Caco-2 (cell line): Measurements from ENCODE around the gene UNC5A. TPM values are rescaled to one million over a fixed set of nuclear protein-coding genes. Genes with fewer than 3 reads are reported as not detected.

Source experiments
- BruUV-seq: library from RNA; stranded (reverse); fragments of 400-500 nt; replicated peaks from 2 replicates; lab custom pipeline; 2021; lab: Mats Ljungman, UMichigan
- CTCF ChIA-PET: fragments of 300-600 bp; sonication (Branson Sonifier 250); formaldehyde crosslinking; loops from one replicate; lab custom pipeline; 2022; ENCODE audit warnings: antibody characterized with exemption; lab: Charles Lee
- POLR2A ChIA-PET: fragments of 300-600 bp; sonication (Branson Sonifier 250); formaldehyde crosslinking; loops from one replicate; lab custom pipeline; 2022; ENCODE audit warnings: antibody characterized with exemption; lab: Charles Lee
- DNase-seq, 2 experiments: peaks; one replicate each; pipeline versions ENCODE4 v3.0.0 to v3.0.0-alpha.2; 2020 to 2022
- H3K27me3 ChIP-seq: replicated peaks from 2 replicates; pipeline ENCODE4 v1.6.0; 2011; ENCODE audit warnings: low read length; ENCODE audit not compliant: control insufficient read depth, insufficient read depth
- H3K36me3 ChIP-seq: 2 replicates; pipeline ENCODE4 v1.5.1; 2011; ENCODE audit warnings: low read length; ENCODE audit not compliant: control insufficient read depth, insufficient read depth
- H3K4me1 ChIP-seq: fragments of 250-450 bp; sonication (Bioruptor Pico); 2 replicates; pipeline ENCODE4 v1.5.1; 2020; ENCODE audit warnings: mild to moderate bottlenecking
- H3K4me3 ChIP-seq: 2 replicates; pipeline ENCODE4 v1.5.1; 2011; ENCODE audit warnings: low read depth, mild to moderate bottlenecking, control low read depth, low read length
- H3K9me3 ChIP-seq: fragments of 250-450 bp; sonication (Bioruptor Pico); 2 replicates; pipeline ENCODE4 v1.5.1; 2020; ENCODE audit warnings: mild to moderate bottlenecking, moderate library complexity
- H3K27ac Mint-ChIP-seq: one replicate; pipeline ENCODE4 v1.8.0; 2022; ENCODE audit warnings: mixed read lengths; ENCODE audit not compliant: unreplicated experiment
- H3K27me3 Mint-ChIP-seq: one replicate; pipeline ENCODE4 v1.8.0; 2022; ENCODE audit warnings: mixed read lengths; ENCODE audit not compliant: insufficient read depth, unreplicated experiment
- H3K36me3 Mint-ChIP-seq: one replicate; pipeline ENCODE4 v1.8.0; 2022; ENCODE audit warnings: mild to moderate bottlenecking, mixed read lengths; ENCODE audit not compliant: insufficient read depth, unreplicated experiment
- H3K4me1 Mint-ChIP-seq: one replicate; pipeline ENCODE4 v1.8.0; 2022; ENCODE audit warnings: low read depth, mixed read lengths; ENCODE audit not compliant: unreplicated experiment
- H3K4me3 Mint-ChIP-seq: one replicate; pipeline ENCODE4 v1.8.0; 2022; ENCODE audit warnings: mild to moderate bottlenecking, moderate library complexity, mixed read lengths; ENCODE audit not compliant: unreplicated experiment
- H3K9me3 Mint-ChIP-seq: one replicate; pipeline ENCODE4 v1.8.0; 2022; ENCODE audit warnings: mixed read lengths; ENCODE audit not compliant: unreplicated experiment
- CTCF ChIP-seq, 2 experiments: fragments of 200-600 bp in 1 of 2; IDR thresholded peaks; 1 replicate in 1 of 2; 2 replicates in 1 of 2; pipeline versions ENCODE4 v1.5.1 to v1.8.0; 2011 to 2022; ENCODE audit warnings: antibody characterized with exemption in 1 of 2, control low read depth in 1 of 2, inconsistent platforms in 1 of 2, low read depth in 1 of 2, low read length in 1 of 2, mild to moderate bottlenecking in 1 of 2, moderate library complexity in 1 of 2; ENCODE audit not compliant: insufficient read depth in 1 of 2, severe bottlenecking in 1 of 2, unreplicated experiment in 1 of 2
- intact Hi-C: fragments of 100-400 bp; cut with micrococcal nuclease; formaldehyde crosslinking; loops from one replicate; pipeline ENCODE4 v1.10.0; 2022; ENCODE audit not compliant: unreplicated experiment
- total RNA-seq: library from RNA; stranded (reverse); gene quantifications from 2 replicates; pipeline ENCODE4 v1.2.3, GENCODE V29; 2022

The UNC5A gene
- total RNA-seq, 1 experiment from 2014 or later = not detected

- Mint-ChIP-seq H3K27ac (no peak overlapping the region), H3K4me3 (no peak overlapping the region), H3K36me3 (peaks cover 8% of the 10 kb centered on the region), H3K9me3 (no peaks in the 10 kb centered on the region), H3K4me1 (no peaks in the 10 kb centered on the region), H3K27me3 (peaks cover 12% of the 10 kb centered on the region)
- DNase-seq = no peak
- no peak for TF ChIP-seq CTCF (IDR thresholded peaks at IDR 0.05; ENCODE audit: insufficient read depth in 1 of 2, low read depth in 1 of 2, low read length in 1 of 2, severe bottlenecking in 1 of 2, unreplicated experiment in 1 of 2)
- POLR2A ChIA-PET = no interaction called here
- H3K36me3 ChIP-seq = no peaks in the 10 kb centered on the region
- H3K9me3 ChIP-seq = no peaks in the 10 kb centered on the region
- intact Hi-C loops = no loop called here
- no peaks in the 10 kb centered on the region for H3K27me3 ChIP-seq
- no TSS peak for BruUV-seq
- no peaks in the 10 kb centered on the region for H3K4me1 ChIP-seq
- CTCF ChIA-PET = no interaction called here
- H3K4me3 ChIP-seq = no peak overlapping the region
Observed at GRCh38 chr5:176849611-176850227, 39.4 kb downstream of the UNC5A start.

- BruUV-seq = no TSS peak
- DNase-seq = no peak
- Histone ChIP-seq H3K4me3 (no peak overlapping the region), H3K4me1 (no peaks in the 10 kb centered on the region), H3K36me3 (no peaks in the 10 kb centered on the region), H3K9me3 (no peaks in the 10 kb centered on the region), H3K27me3 (no peaks in the 10 kb centered on the region)
- Mint-ChIP-seq H3K27ac (no peak overlapping the region), H3K36me3 (peaks cover 6% of the 10 kb centered on the region), H3K4me1 (no peaks in the 10 kb centered on the region), H3K9me3 (no peaks in the 10 kb centered on the region), H3K27me3 (peaks cover 9% of the 10 kb centered on the region), H3K4me3 (no peak overlapping the region)
- no peak for TF ChIP-seq CTCF (IDR thresholded peaks at IDR 0.05; ENCODE audit: insufficient read depth in 1 of 2, low read depth in 1 of 2, low read length in 1 of 2, severe bottlenecking in 1 of 2, unreplicated experiment in 1 of 2)
- POLR2A ChIA-PET = no interaction called here
- intact Hi-C loops = no loop called here
- CTCF ChIA-PET = interaction anchor here (0.5 kb wide), 1 partner anchor 8 kb away, joined by 4 read pairs; no protein-coding TSS in a partner anchor
Observed at GRCh38 chr5:176850371-176851245, 40.2 kb downstream of the UNC5A start.

- Mint-ChIP-seq H3K27ac (no peak overlapping the region), H3K9me3 (no peaks in the 10 kb centered on the region), H3K36me3 (no peaks in the 10 kb centered on the region), H3K27me3 (peaks cover 3% of the 10 kb centered on the region), H3K4me1 (no peaks in the 10 kb centered on the region), H3K4me3 (no peak overlapping the region)
- no peaks in the 10 kb centered on the region for H3K27me3 ChIP-seq
- no peak overlapping the region for H3K4me3 ChIP-seq
- H3K36me3 ChIP-seq = no peaks in the 10 kb centered on the region
- no TSS peak for BruUV-seq
- intact Hi-C loops = no loop called here
- no peak for DNase-seq
- ChIA-PET CTCF (no interaction called here), POLR2A (no interaction called here)
- no peak for TF ChIP-seq CTCF (IDR thresholded peaks at IDR 0.05; ENCODE audit: insufficient read depth in 1 of 2, low read depth in 1 of 2, low read length in 1 of 2, severe bottlenecking in 1 of 2, unreplicated experiment in 1 of 2)
- no peaks in the 10 kb centered on the region for H3K4me1 ChIP-seq
- H3K9me3 ChIP-seq = no peaks in the 10 kb centered on the region
Observed at GRCh38 chr5:176851380-176851779, 41.0 kb downstream of the UNC5A start.
